Activated naive CD8-positive, alpha-beta T cell (primary cell): ENCODE results near the gene PTPRR.

ENCODE experiments used
- H3K27ac Mint-ChIP-seq: one replicate; pipeline ENCODE4 v1.8.0; 2021; ENCODE audit warnings: mixed read lengths
- H3K27me3 Mint-ChIP-seq: one replicate; pipeline ENCODE4 v1.8.0; 2021; ENCODE audit warnings: mixed read lengths
- H3K36me3 Mint-ChIP-seq: one replicate; pipeline ENCODE4 v1.8.0; 2021; ENCODE audit warnings: mixed read lengths
- H3K4me1 Mint-ChIP-seq: one replicate; pipeline ENCODE4 v1.8.0; 2021; ENCODE audit warnings: low read depth, mixed read lengths
- H3K4me3 Mint-ChIP-seq: one replicate; pipeline ENCODE4 v1.8.0; 2021; ENCODE audit warnings: mild to moderate bottlenecking, mixed read lengths
- H3K9me3 Mint-ChIP-seq: one replicate; pipeline ENCODE4 v1.8.0; 2021; ENCODE audit warnings: low read depth, mixed read lengths

PTPRR gene

DNA sequence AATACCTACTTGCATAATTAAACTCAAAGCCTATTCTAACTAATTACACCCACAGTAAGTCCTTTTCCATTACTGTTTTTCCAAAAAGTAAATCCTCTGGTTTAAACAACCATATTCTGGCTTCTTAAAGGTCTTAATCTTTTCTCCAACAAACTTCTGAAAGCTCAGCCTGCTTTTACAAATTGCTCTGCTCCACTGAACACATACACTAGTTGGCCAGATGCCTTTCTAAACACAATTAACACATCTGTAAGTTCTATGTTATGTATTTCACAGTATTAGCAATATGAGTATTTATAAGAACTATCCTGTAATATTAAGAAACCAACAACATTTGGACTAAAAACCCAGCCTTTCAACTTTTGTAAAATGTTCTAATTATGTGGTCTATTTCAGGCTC lies 313.4 kb downstream of the PTPRR start:
- Mint-ChIP-seq H3K36me3 (no peaks in the 10 kb centered on the region), H3K4me3 (no peak overlapping the region), H3K9me3 (peaks cover 4% of the 10 kb centered on the region), H3K4me1 (peaks cover 7% of the 10 kb centered on the region), H3K27me3 (peaks cover 41% of the 10 kb centered on the region), H3K27ac (no peak overlapping the region)

- Mint-ChIP-seq H3K9me3 (peaks cover 4% of the 10 kb centered on the region), H3K36me3 (no peaks in the 10 kb centered on the region), H3K27ac (no peak overlapping the region), H3K27me3 (peaks cover 40% of the 10 kb centered on the region), H3K4me1 (peaks cover 7% of the 10 kb centered on the region), H3K4me3 (no peak overlapping the region)
Observed at GRCh38 chr12:70605976-70606375, 314.6 kb downstream of the PTPRR start.

DNA sequence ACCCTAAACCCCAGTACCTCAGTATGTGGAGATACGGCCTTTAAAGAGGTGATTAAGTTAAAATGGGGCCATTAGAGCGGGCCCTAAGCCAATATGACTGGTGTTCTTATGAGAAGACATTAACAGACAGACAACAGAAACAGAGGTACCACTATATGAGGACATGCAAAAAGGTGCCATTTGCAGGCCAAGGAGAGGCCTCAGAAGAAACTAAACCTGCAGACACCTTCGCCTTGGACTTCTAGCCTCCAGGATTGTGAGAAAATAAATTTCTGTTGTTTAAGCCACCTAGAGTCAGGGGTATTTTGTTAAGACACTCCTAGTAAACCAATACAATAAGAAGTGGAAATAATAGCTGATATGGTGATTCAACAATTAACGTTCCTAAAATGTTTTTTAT lies 315.9 kb downstream of the PTPRR start:
- Mint-ChIP-seq H3K4me3 (no peak overlapping the region), H3K27me3 (peaks cover 34% of the 10 kb centered on the region), H3K36me3 (no peaks in the 10 kb centered on the region), H3K27ac (no peak overlapping the region), H3K4me1 (peaks cover 3% of the 10 kb centered on the region), H3K9me3 (peaks cover 4% of the 10 kb centered on the region)

GRCh38 chr12:70603044-70603443 lies 317.5 kb downstream of the PTPRR start:
- Mint-ChIP-seq H3K27ac (no peak overlapping the region), H3K4me3 (no peak overlapping the region), H3K36me3 (no peaks in the 10 kb centered on the region), H3K4me1 (no peaks in the 10 kb centered on the region), H3K27me3 (peaks cover 27% of the 10 kb centered on the region), H3K9me3 (peaks cover 4% of the 10 kb centered on the region)

GRCh38 chr12:70598467-70599193 lies 321.9 kb downstream of the PTPRR start:
- Mint-ChIP-seq H3K4me3 (no peak overlapping the region), H3K27me3 (peaks cover 14% of the 10 kb centered on the region), H3K27ac (no peak overlapping the region), H3K9me3 (peaks cover 4% of the 10 kb centered on the region), H3K36me3 (no peaks in the 10 kb centered on the region), H3K4me1 (no peaks in the 10 kb centered on the region)

DNA sequence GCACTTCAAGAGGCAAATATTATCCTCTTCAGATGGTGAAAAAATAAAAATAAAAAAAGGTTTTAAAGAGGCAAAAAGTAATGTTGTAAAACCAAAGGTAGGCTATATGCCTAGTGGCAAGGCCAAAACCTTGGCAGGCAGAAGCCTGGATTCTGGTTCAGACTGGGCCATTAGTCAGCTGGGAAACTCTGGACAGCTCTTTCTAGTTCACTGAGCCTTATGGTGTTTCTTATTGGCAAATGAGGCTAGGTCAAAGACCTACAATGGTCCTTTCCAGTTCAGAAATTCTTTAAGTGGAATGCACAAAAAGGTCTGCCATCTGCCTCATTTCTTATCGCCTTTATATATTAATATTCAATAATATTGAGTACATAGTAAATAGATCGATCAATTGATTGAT lies 327.9 kb downstream of the PTPRR start:
- Mint-ChIP-seq H3K4me3 (no peak overlapping the region), H3K36me3 (no peaks in the 10 kb centered on the region), H3K4me1 (no peaks in the 10 kb centered on the region), H3K9me3 (peaks cover 4% of the 10 kb centered on the region), H3K27me3 (peaks cover 15% of the 10 kb centered on the region), H3K27ac (no peak overlapping the region)

- Mint-ChIP-seq H3K4me3 (no peak overlapping the region), H3K9me3 (peaks cover 4% of the 10 kb centered on the region), H3K4me1 (no peaks in the 10 kb centered on the region), H3K36me3 (no peaks in the 10 kb centered on the region), H3K27ac (no peak overlapping the region), H3K27me3 (peaks cover 17% of the 10 kb centered on the region)
Observed at GRCh38 chr12:70590549-70591226, 329.9 kb downstream of the PTPRR start.

DNA sequence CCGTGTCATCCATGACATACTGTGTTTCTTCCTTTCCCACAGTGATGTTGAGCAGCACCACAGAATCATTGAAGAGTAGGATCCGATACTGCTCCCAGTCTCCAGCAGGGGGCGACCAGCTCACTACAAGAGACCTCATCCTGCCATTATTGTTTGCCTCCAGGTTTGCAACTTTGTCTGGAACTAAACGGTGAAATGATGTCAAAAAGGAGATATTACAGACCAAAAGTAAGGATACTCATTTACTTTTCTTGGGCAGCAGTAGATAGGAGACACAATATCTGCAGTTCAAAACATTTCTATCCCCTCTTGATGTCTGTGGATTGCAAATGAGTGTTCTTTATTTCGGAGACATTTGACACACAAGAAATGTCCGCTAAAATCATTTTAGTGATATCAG lies 330.5 kb downstream of the PTPRR start:
- H3K4me3 Mint-ChIP-seq = no peak overlapping the region
- peaks cover 17% of the 10 kb centered on the region for H3K27me3 Mint-ChIP-seq
- no peaks in the 10 kb centered on the region for H3K36me3 Mint-ChIP-seq
- H3K4me1 Mint-ChIP-seq = no peaks in the 10 kb centered on the region
- peaks cover 4% of the 10 kb centered on the region for H3K9me3 Mint-ChIP-seq
- no peak overlapping the region for H3K27ac Mint-ChIP-seq
